H1 (cell line): ENCODE data around the gene KRT1. TPM values are rescaled to one million over a fixed set of nuclear protein-coding genes. Genes with fewer than 3 reads are reported as not detected.

Experiments used
- CTCF ChIA-PET: fragments of 300-600 bp; sonication (Branson Sonifier 250); formaldehyde crosslinking; loops from one replicate; lab custom pipeline; 2021; ENCODE audit not compliant: partially characterized antibody; lab: Charles Lee
- POLR2A ChIA-PET: fragments of 300-600 bp; sonication (Branson Sonifier 250); formaldehyde crosslinking; loops from one replicate; lab custom pipeline; 2021; ENCODE audit warnings: inconsistent platforms; ENCODE audit not compliant: partially characterized antibody; lab: Charles Lee
- DNase-seq, 2 experiments: peaks; one replicate each; pipeline versions ENCODE4 v3.0.0 to v3.0.0-alpha.2; 2010 to 2022; ENCODE audit warnings: low spot score in 2 of 2, low read depth in 1 of 2, mixed read lengths in 1 of 2
- FAIRE-seq: peaks from 2 replicates; lab custom pipeline; 2011; peaks lifted over from hg19 to GRCh38; lab: Jason Lieb, UNC
- H2AFZ ChIP-seq: 2 replicates; pipeline ENCODE4 v1.8.1; 2012; ENCODE audit warnings: low read length, inconsistent platforms
- H2AK5ac ChIP-seq: 2 replicates; pipeline ENCODE4 v1.6.1; 2013; ENCODE audit warnings: low read depth, low read length
- H2BK120ac ChIP-seq: replicated peaks from 2 replicates; pipeline ENCODE3; 2013; ENCODE audit warnings: low read depth, low read length, inconsistent platforms
- H2BK12ac ChIP-seq: 2 replicates; pipeline ENCODE4 v1.6.1; 2013; ENCODE audit warnings: low read depth, low read length
- H2BK15ac ChIP-seq: 2 replicates; pipeline ENCODE4 v1.6.1; 2013; ENCODE audit warnings: low read length
- H2BK20ac ChIP-seq: 2 replicates; pipeline ENCODE4 v1.6.1; 2013; ENCODE audit warnings: low read length
- H2BK5ac ChIP-seq: 2 replicates; pipeline ENCODE4 v1.6.1; 2013; ENCODE audit warnings: low read depth, low read length
- H3K14ac ChIP-seq: 2 replicates; pipeline ENCODE4 v1.6.1; 2013; ENCODE audit warnings: inconsistent platforms; ENCODE audit not compliant: insufficient read length
- H3K18ac ChIP-seq: 2 replicates; pipeline ENCODE4 v1.6.1; 2013; ENCODE audit warnings: low read length; ENCODE audit errors: extremely low read depth
- H3K23ac ChIP-seq: 2 replicates; pipeline ENCODE4 v1.6.1; 2013; ENCODE audit warnings: inconsistent platforms; ENCODE audit not compliant: insufficient read length
- H3K23me2 ChIP-seq: 2 replicates; pipeline ENCODE4 v1.6.1; 2013; ENCODE audit warnings: low read depth, low read length
- H3K27ac ChIP-seq: 2 replicates; pipeline ENCODE4 v1.6.1; 2011; ENCODE audit warnings: low read depth, low read length, inconsistent platforms
- H3K27me3 ChIP-seq, 4 experiments: replicated peaks in 1 of 4; 1 replicate in 1 of 4; 2 replicates in 3 of 4; pipeline versions ENCODE4 v1.6.1 to v1.8.1; 2011 to 2013; ENCODE audit warnings: low read length in 3 of 4, mild to moderate bottlenecking in 3 of 4, inconsistent platforms in 2 of 4, mixed read lengths in 2 of 4, moderate library complexity in 1 of 4; ENCODE audit not compliant: control insufficient read depth in 3 of 4, insufficient read depth in 3 of 4; ENCODE audit errors: extremely low read depth in 1 of 4
- H3K36me3 ChIP-seq, 4 experiments: 2 replicates each; pipeline versions ENCODE4 v1.6.1 to v1.8.1; 2011 to 2013; ENCODE audit warnings: mild to moderate bottlenecking in 4 of 4, low read length in 3 of 4, moderate library complexity in 2 of 4, control low read depth in 1 of 4, inconsistent platforms in 1 of 4; ENCODE audit not compliant: insufficient read depth in 4 of 4, control insufficient read depth in 2 of 4
- H3K4ac ChIP-seq: replicated peaks from 2 replicates; pipeline ENCODE3; 2013; ENCODE audit warnings: low read length, low read depth, mixed read lengths, inconsistent platforms; ENCODE audit not compliant: insufficient read length
- H3K4me1 ChIP-seq, 4 experiments: replicated peaks in 1 of 4; 1 replicate in 1 of 4; 2 replicates in 3 of 4; pipeline versions ENCODE4 v1.6.1 to v1.8.1; 2011 to 2013; ENCODE audit warnings: low read length in 3 of 4, inconsistent platforms in 2 of 4, mixed read lengths in 1 of 4; ENCODE audit not compliant: insufficient read depth in 4 of 4, control insufficient read depth in 3 of 4
- H3K4me2 ChIP-seq, 2 experiments: 2 replicates each; pipeline versions ENCODE4 v1.6.1 to v1.8.1; 2011 to 2013; ENCODE audit warnings: low read depth in 2 of 2, low read length in 2 of 2, control low read depth in 1 of 2, inconsistent platforms in 1 of 2, mild to moderate bottlenecking in 1 of 2; ENCODE audit not compliant: insufficient read depth in 1 of 2
- H3K4me3 ChIP-seq, 4 experiments: fragments of 200-600, 300-600 bp in 1 of 4; sonication (generic), shearing (Covaris generic), sonication (Bioruptor Twin) in 1 of 4; 2 replicates each; pipeline versions ENCODE4 v1.5.1 to v1.8.1; 2011 to 2016; ENCODE audit warnings: low read length in 4 of 4, low read depth in 3 of 4, control low read depth in 2 of 4, inconsistent platforms in 2 of 4, mild to moderate bottlenecking in 2 of 4, mixed read lengths in 1 of 4, moderate library complexity in 1 of 4; ENCODE audit not compliant: insufficient read depth in 2 of 4; ENCODE audit errors: extremely low read depth in 1 of 4
- H3K56ac ChIP-seq: replicated peaks from 2 replicates; pipeline ENCODE3; 2013; ENCODE audit warnings: low read depth, mild to moderate bottlenecking, mixed read lengths, low read length, inconsistent platforms; ENCODE audit not compliant: insufficient read length
- H3K79me1 ChIP-seq: 2 replicates; pipeline ENCODE4 v1.6.1; 2013; ENCODE audit warnings: low read depth, low read length, control low read depth
- H3K79me2 ChIP-seq, 2 experiments: 2 replicates each; pipeline versions ENCODE4 v1.6.1 to v1.8.1; 2012 to 2013; ENCODE audit warnings: low read length in 2 of 2, mild to moderate bottlenecking in 2 of 2, inconsistent platforms in 1 of 2; ENCODE audit not compliant: insufficient read depth in 2 of 2, control insufficient read depth in 1 of 2
- H3K9ac ChIP-seq, 4 experiments: replicated peaks in 1 of 4; 1 replicate in 1 of 4; 2 replicates in 3 of 4; pipeline versions ENCODE4 v1.6.1 to v1.8.1; 2011 to 2013; ENCODE audit warnings: low read depth in 3 of 4, low read length in 3 of 4, control low read depth in 2 of 4, mild to moderate bottlenecking in 2 of 4, moderate library complexity in 2 of 4, inconsistent platforms in 1 of 4; ENCODE audit errors: extremely low read depth in 1 of 4
- H3K9me3 ChIP-seq, 2 experiments: 2 replicates each; pipeline versions ENCODE4 v1.6.1 to v1.8.1; 2012 to 2013; ENCODE audit warnings: mild to moderate bottlenecking in 2 of 2, moderate library complexity in 2 of 2, control low read depth in 1 of 2, inconsistent platforms in 1 of 2, low read depth in 1 of 2, low read length in 1 of 2, mixed read lengths in 1 of 2; ENCODE audit not compliant: insufficient read depth in 2 of 2
- H4K20me1 ChIP-seq, 2 experiments: replicated peaks in 1 of 2; 2 replicates each; pipeline versions ENCODE3 to v1.8.1; 2011 to 2013; ENCODE audit warnings: inconsistent platforms in 2 of 2, low read length in 2 of 2, mild to moderate bottlenecking in 1 of 2; ENCODE audit not compliant: insufficient read depth in 2 of 2, control insufficient read depth in 1 of 2
- H4K5ac ChIP-seq: 2 replicates; pipeline ENCODE4 v1.6.1; 2013; ENCODE audit warnings: low read length, low read depth, mixed read lengths, inconsistent platforms; ENCODE audit not compliant: insufficient read length
- H4K8ac ChIP-seq: 2 replicates; pipeline ENCODE4 v1.8.0; 2013; ENCODE audit warnings: mild to moderate bottlenecking, moderate library complexity, low read length, inconsistent platforms; ENCODE audit not compliant: insufficient read depth; ENCODE audit errors: extremely low read depth
- H4K91ac ChIP-seq: replicated peaks from 2 replicates; pipeline ENCODE3; 2013; ENCODE audit warnings: low read length, mixed read lengths, inconsistent platforms; ENCODE audit not compliant: insufficient read length
- EP300 ChIP-seq, 2 experiments: IDR thresholded peaks; 1 replicate in 1 of 2; 2 replicates in 1 of 2; pipeline ENCODE4 v1.6.1; 2011 to 2012; ENCODE audit warnings: low read depth in 2 of 2, low read length in 2 of 2, mild to moderate bottlenecking in 2 of 2, borderline replicate concordance in 1 of 2, inconsistent platforms in 1 of 2, moderate library complexity in 1 of 2
- HDAC2 ChIP-seq, 2 experiments: fragments of 300-600 bp in 1 of 2; sonication (generic) in 1 of 2; IDR thresholded peaks; 2 replicates each; pipeline ENCODE4 v1.6.1; 2011 to 2012; ENCODE audit warnings: low read depth in 2 of 2, low read length in 2 of 2, mild to moderate bottlenecking in 2 of 2, moderate library complexity in 2 of 2, borderline replicate concordance in 1 of 2, inconsistent platforms in 1 of 2
- KDM5A ChIP-seq: fragments of 200-600 bp; IDR thresholded peaks from 2 replicates; pipeline ENCODE4 v1.7.1; 2012; ENCODE audit warnings: mild to moderate bottlenecking, low read length, inconsistent platforms, mixed read lengths
- SIX5 ChIP-seq: IDR thresholded peaks from 2 replicates; pipeline ENCODE4 v1.6.1; 2011; ENCODE audit warnings: mild to moderate bottlenecking, low read depth, low read length
- TBP ChIP-seq: IDR thresholded peaks from 2 replicates; pipeline ENCODE4 v1.6.1; 2011; ENCODE audit warnings: low read depth, low read length, improper control_type of control experiment
- YY1 ChIP-seq: IDR thresholded peaks from 2 replicates; pipeline ENCODE4 v1.6.1; 2011; ENCODE audit warnings: low read depth, mild to moderate bottlenecking, low read length
- WGBS, 2 experiments: shearing (Covaris generic) in 1 of 2; methylation state at CpG; one replicate each; pipeline versions ENCODE4 v1.1.6 to v1.1.7; 2013 to 2015; ENCODE audit warnings: low lambda C conversion rate in 2 of 2, mixed read lengths in 2 of 2, inconsistent platforms in 1 of 2, low coverage in 1 of 2, missing lambda C conversion rate in 1 of 2; ENCODE audit not compliant: insufficient replicate concordance in 2 of 2, insufficient coverage in 1 of 2, insufficient read length in 1 of 2; ENCODE audit errors: extremely low coverage in 1 of 2, missing lambda C conversion rate in 1 of 2; 5-methylcytosine and 5-hydroxymethylcytosine counted together
- polyA plus RNA-seq, 7 experiments: library from polyadenylated mRNA; depleted of rRNA in 3 of 7; stranded (reverse) in 5 of 7; unstranded in 2 of 7; fragments of >200 nt in 5 of 7; fragments of 200-250 nt in 2 of 7; gene quantifications; 1 replicate in 5 of 7; 2 replicates in 1 of 7; 4 replicates in 1 of 7; pipeline versions ENCODE4 v1.2.1 to v1.2.3, GENCODE V29; 2011 to 2013; ENCODE audit warnings: missing spikeins in 2 of 7, mixed read lengths in 2 of 7
- total RNA-seq: library from RNA; stranded (reverse); fragmentation: NEBNext Ultra II Directional; extraction: Animal tissue kit (Norgen Biotek cat#: 25700); gene quantifications from 2 replicates; pipeline ENCODE4 v1.2.1, GENCODE V29; 2021
- TF ChIP-seq, protein P1 (sequence below): IDR thresholded peaks from 2 replicates; pipeline ENCODE4 v1.6.1; 2012; ENCODE audit warnings: inconsistent platforms

Gene KRT1
- total and polyA plus RNA-seq, 2 of the 8 experiments (the other 6 are each of a cell fraction or from before 2014, with no cell fraction given): not detected

DNA sequence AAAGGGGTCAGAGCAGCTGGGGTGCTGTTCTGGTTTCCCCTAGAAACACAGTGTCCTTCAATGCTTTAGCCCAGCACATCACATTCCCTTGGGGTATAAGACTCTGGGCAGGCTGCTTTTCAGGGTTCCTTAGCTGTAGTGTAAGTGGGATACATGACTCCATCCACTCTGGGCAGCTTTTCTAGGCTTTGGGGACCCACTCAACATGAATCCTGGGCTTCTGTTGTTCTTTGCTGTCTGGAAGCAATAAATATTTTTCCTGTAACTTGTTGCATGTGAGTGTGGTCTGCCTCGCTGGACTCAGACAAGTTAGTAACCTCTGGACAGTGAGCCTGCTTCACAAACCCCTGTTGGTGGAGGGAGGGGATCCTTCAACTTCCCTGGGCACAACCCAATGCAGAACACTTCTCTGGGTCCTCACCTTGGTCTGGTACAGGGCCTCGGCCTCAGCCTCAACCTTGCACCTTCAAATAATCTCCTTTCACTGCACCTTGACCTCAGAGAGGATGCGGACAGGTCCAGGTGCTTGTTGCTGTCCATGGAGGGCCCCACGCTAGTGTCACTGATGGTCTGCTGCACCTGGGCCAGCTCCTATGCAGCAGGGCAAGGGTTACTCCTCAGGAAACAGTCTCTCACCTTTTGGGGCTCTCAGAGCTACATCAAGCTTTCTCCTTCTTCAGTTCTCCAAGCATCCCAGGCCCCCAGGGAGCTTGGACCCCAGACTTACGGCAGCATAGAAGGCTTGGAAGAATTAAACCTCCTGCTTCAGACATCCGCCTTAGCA is 48.3 kb downstream of the KRT1 start:
- Histone ChIP-seq H3K9ac (no peak overlapping the region), H3K4me1 (no peaks in the 10 kb centered on the region), H3K27me3 (no peaks in the 10 kb centered on the region; a peak in 2 of 7 replicates), H3K14ac (no peak overlapping the region), H3K56ac (no peak overlapping the region), H2BK120ac (no peak overlapping the region), H3K79me2 (no peaks in the 10 kb centered on the region), H3K36me3 (no peaks in the 10 kb centered on the region), H4K20me1 (no peaks in the 10 kb centered on the region), H3K9me3 (no peaks in the 10 kb centered on the region), H2BK20ac (no peak overlapping the region), H4K5ac (no peak overlapping the region), H3K27ac (no peak overlapping the region), H3K4me2 (no peak overlapping the region), H3K18ac (no peak overlapping the region), H3K79me1 (no peaks in the 10 kb centered on the region; the same call in 1 of the 2 replicates), H3K23me2 (no peaks in the 10 kb centered on the region), H2AFZ (no peak overlapping the region), H2BK5ac (no peak overlapping the region), H3K4me3 (no peak overlapping the region), H3K23ac (no peak overlapping the region), H4K91ac (no peak overlapping the region), H2BK15ac (no peak overlapping the region), H4K8ac (no peak overlapping the region), H3K4ac (no peak overlapping the region), H2BK12ac (no peak overlapping the region), H2AK5ac (no peak overlapping the region)
- CTCF ChIA-PET: interaction anchor here (0.7 to 2.5 kb wide), 3 partner anchors 9 to 246 kb away, joined by 3 to 8 read pairs (median 3); no protein-coding TSS in a partner anchor
- FAIRE-seq: no peak
- TF ChIP-seq, protein P1, sequence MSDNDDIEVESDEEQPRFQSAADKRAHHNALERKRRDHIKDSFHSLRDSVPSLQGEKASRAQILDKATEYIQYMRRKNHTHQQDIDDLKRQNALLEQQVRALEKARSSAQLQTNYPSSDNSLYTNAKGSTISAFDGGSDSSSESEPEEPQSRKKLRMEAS: no peak
- TF ChIP-seq KDM5A: no peak
- TF ChIP-seq TBP: no peak
- TF ChIP-seq HDAC2 (IDR thresholded peaks at IDR 0.05; ENCODE audit: borderline replicate concordance in 1 of 2, low read depth in 2 of 2, low read length in 2 of 2): no peak
- TF ChIP-seq SIX5: no peak
- TF ChIP-seq EP300 (IDR thresholded peaks at IDR 0.05; ENCODE audit: borderline replicate concordance in 1 of 2, low read depth in 2 of 2, low read length in 2 of 2): no peak
- no peak for TF ChIP-seq YY1
- POLR2A ChIA-PET: no interaction called here
- WGBS, 2 experiments: 84% methylated on average over 6 of the region's 6 CpGs; no CpG with 5 or more reads in 1 of the 2 experiments
- peak in 1 of 2 experiments; percentile 27 for DNase-seq
